ENCODE results near the gene BATF.

Gene BATF

GRCh38 chr14:75523771-75524171, 1.5 kb downstream of the BATF start:
- TF ChIP-seq RAD21 (IDR thresholded peaks at IDR 0.05; ENCODE audit: low read depth) = no peak
- no peak for TF ChIP-seq FOXM1 (IDR thresholded peaks at IDR 0.05; ENCODE audit: borderline replicate concordance, low read depth)
- no peak for TF ChIP-seq EP300 (IDR thresholded peaks at IDR 0.05; ENCODE audit: borderline replicate concordance)
- no peak for TF ChIP-seq CREB1 (IDR thresholded peaks at IDR 0.05; ENCODE audit: low read depth)
- no peak for TF ChIP-seq REST (IDR thresholded peaks at IDR 0.05; ENCODE audit: low read depth)

GRCh38 chr14:75525969-75526368, 3.7 kb downstream of the BATF start:
- TF ChIP-seq USF1 (IDR thresholded peaks at IDR 0.05) (no peak), EGR1 (IDR thresholded peaks at IDR 0.05) (no peak), CEBPB (IDR thresholded peaks at IDR 0.05) (no peak), TCF12 (IDR thresholded peaks at IDR 0.05; ENCODE audit: low read depth) (no peak), ZBTB7A (IDR thresholded peaks at IDR 0.05; ENCODE audit: low read depth) (no peak), TEAD4 (IDR thresholded peaks at IDR 0.05) (no peak), REST (IDR thresholded peaks at IDR 0.05; ENCODE audit: low read depth) (no peak), NFIC (IDR thresholded peaks at IDR 0.05) (no peak), FOXM1 (IDR thresholded peaks at IDR 0.05; ENCODE audit: borderline replicate concordance, low read depth) (no peak), EP300 (IDR thresholded peaks at IDR 0.05; ENCODE audit: borderline replicate concordance) (no peak), YY1 (IDR thresholded peaks at IDR 0.05; ENCODE audit: low read depth) (no peak), RAD21 (IDR thresholded peaks at IDR 0.05; ENCODE audit: low read depth) (no peak), TAF1 (IDR thresholded peaks at IDR 0.05; ENCODE audit: low read depth) (no peak), MAX (IDR thresholded peaks at IDR 0.05) (no peak), CREB1 (IDR thresholded peaks at IDR 0.05; ENCODE audit: low read depth) (no peak)

GRCh38 chr14:75527449-75528163, 5.3 kb downstream of the BATF start:
- no peak for TF ChIP-seq USF1 (IDR thresholded peaks at IDR 0.05)
- TF ChIP-seq CEBPB (IDR thresholded peaks at IDR 0.05) = no peak
- TF ChIP-seq TAF1 (IDR thresholded peaks at IDR 0.05; ENCODE audit: low read depth) = no peak
- no peak for TF ChIP-seq NFIC (IDR thresholded peaks at IDR 0.05)
- TF ChIP-seq MAX (IDR thresholded peaks at IDR 0.05) = no peak
- no peak for TF ChIP-seq YY1 (IDR thresholded peaks at IDR 0.05; ENCODE audit: low read depth)
- no peak for TF ChIP-seq EP300 (IDR thresholded peaks at IDR 0.05; ENCODE audit: borderline replicate concordance)
- no peak for TF ChIP-seq REST (IDR thresholded peaks at IDR 0.05; ENCODE audit: low read depth)
- no peak for TF ChIP-seq CREB1 (IDR thresholded peaks at IDR 0.05; ENCODE audit: low read depth)
- no peak for TF ChIP-seq EGR1 (IDR thresholded peaks at IDR 0.05)
- TF ChIP-seq TEAD4 (IDR thresholded peaks at IDR 0.05) = no peak
- TF ChIP-seq ZBTB7A (IDR thresholded peaks at IDR 0.05; ENCODE audit: low read depth) = no peak
- TF ChIP-seq TCF12 (IDR thresholded peaks at IDR 0.05; ENCODE audit: low read depth) = no peak
- TF ChIP-seq RAD21 (IDR thresholded peaks at IDR 0.05; ENCODE audit: low read depth) = no peak
- no peak for TF ChIP-seq FOXM1 (IDR thresholded peaks at IDR 0.05; ENCODE audit: borderline replicate concordance, low read depth)

- TF ChIP-seq ZBTB7A (IDR thresholded peaks at IDR 0.05; ENCODE audit: low read depth) (no peak), TCF12 (IDR thresholded peaks at IDR 0.05; ENCODE audit: low read depth) (no peak), EGR1 (IDR thresholded peaks at IDR 0.05) (no peak), NFIC (IDR thresholded peaks at IDR 0.05) (no peak), FOXM1 (IDR thresholded peaks at IDR 0.05; ENCODE audit: borderline replicate concordance, low read depth) (no peak), USF1 (IDR thresholded peaks at IDR 0.05) (no peak), TEAD4 (IDR thresholded peaks at IDR 0.05) (no peak), MAX (IDR thresholded peaks at IDR 0.05) (no peak), RAD21 (IDR thresholded peaks at IDR 0.05; ENCODE audit: low read depth) (no peak), CREB1 (IDR thresholded peaks at IDR 0.05; ENCODE audit: low read depth) (no peak)
Measured at GRCh38 chr14:75531256-75531655, 9.0 kb downstream of the BATF start.

All from Ishikawa (cell line).